ENCODE results near the gene MERTK. TPM values are rescaled to one million over a fixed set of nuclear protein-coding genes. Genes with fewer than 3 reads are reported as not detected.

MERTK gene
- total and polyA plus RNA-seq, 12 donors, result 23.3 to 152 (median 75.3) TPM

DNA sequence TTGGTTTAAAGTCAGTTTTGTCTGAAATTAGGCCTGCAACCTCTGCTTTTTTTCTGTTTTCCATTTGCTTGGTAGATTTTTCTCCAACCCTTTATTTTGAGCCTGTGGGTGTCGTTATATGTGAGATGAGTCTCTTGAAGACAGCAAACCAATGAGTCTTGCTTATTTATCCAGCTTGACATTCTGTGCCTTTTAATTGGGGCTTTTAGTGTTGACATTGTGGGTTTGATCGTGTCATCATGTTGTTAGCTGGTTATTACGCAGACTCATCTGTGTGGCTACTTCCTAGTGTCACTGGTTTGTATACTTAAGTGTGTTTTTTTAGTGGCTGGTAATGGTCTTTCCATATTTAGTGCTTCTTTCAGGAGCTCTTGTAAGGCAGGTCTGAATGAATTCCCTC lies 175.5 kb downstream of the MERTK start:
- DNase-seq, result no peak
- H3K36me3 ChIP-seq (replicated peaks in 1 of 2), result peaks cover 0 to 33% of the 10 kb centered on the region in 2 donors
- no peaks in the 10 kb centered on the region for H3K9me3 ChIP-seq (replicated peaks in 1 of 3)
- H3K4me1 ChIP-seq (replicated peaks in 1 of 2), result no peaks in the 10 kb centered on the region
- no peak overlapping the region for H3K27ac ChIP-seq
- no peak overlapping the region for H3K4me3 ChIP-seq
- TF ChIP-seq POLR2A (IDR thresholded peaks at IDR 0.05), result no peak
- TF ChIP-seq, protein P1, sequence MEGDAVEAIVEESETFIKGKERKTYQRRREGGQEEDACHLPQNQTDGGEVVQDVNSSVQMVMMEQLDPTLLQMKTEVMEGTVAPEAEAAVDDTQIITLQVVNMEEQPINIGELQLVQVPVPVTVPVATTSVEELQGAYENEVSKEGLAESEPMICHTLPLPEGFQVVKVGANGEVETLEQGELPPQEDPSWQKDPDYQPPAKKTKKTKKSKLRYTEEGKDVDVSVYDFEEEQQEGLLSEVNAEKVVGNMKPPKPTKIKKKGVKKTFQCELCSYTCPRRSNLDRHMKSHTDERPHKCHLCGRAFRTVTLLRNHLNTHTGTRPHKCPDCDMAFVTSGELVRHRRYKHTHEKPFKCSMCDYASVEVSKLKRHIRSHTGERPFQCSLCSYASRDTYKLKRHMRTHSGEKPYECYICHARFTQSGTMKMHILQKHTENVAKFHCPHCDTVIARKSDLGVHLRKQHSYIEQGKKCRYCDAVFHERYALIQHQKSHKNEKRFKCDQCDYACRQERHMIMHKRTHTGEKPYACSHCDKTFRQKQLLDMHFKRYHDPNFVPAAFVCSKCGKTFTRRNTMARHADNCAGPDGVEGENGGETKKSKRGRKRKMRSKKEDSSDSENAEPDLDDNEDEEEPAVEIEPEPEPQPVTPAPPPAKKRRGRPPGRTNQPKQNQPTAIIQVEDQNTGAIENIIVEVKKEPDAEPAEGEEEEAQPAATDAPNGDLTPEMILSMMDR (IDR thresholded peaks at IDR 0.05), result no peak
- WGBS, 4 donors, result 93 to 98% (median 97%) methylated on average over 3 of the region's 3 CpGs
- intact Hi-C loops (cut with DNase I), result no loop called here
- no peaks in the 10 kb centered on the region for H3K27me3 ChIP-seq

DNA sequence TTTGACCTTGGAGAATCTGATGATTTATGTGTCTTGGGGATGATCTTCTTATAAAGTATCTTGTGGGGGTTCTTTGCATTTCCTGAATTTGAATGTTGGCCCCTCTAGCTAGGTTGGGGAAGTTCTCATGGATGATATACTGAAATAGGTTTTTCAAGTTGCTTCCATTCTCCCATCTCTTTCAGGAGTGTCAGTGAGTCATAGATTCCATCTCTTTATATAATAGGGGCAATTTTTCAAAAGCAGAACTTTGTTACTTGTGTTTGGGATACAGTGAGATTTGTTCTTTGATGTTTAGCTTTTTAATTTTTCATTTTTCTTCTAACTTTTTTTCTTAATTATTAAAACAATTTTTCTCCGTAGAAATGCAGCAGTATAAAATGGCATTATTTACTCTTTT lies 176.1 kb downstream of the MERTK start:
- TF ChIP-seq, protein P1 (IDR thresholded peaks at IDR 0.05), result no peak
- TF ChIP-seq POLR2A (IDR thresholded peaks at IDR 0.05), result no peak
- Histone ChIP-seq H3K4me1 (replicated peaks in 1 of 2) (no peaks in the 10 kb centered on the region), H3K27me3 (no peaks in the 10 kb centered on the region), H3K36me3 (replicated peaks in 1 of 2) (peaks cover 0 to 36% of the 10 kb centered on the region in 2 donors), H3K27ac (peak overlapping the region in 1 of 5 donors; percentile 10), H3K4me3 (no peak overlapping the region), H3K9me3 (replicated peaks in 1 of 3) (no peaks in the 10 kb centered on the region)
- intact Hi-C loops (cut with DNase I), result no loop called here
- 72 to 87% (median 81%) methylated on average over 1 of the region's 1 CpG for WGBS, 4 donors
- DNase-seq, result no peak

DNA sequence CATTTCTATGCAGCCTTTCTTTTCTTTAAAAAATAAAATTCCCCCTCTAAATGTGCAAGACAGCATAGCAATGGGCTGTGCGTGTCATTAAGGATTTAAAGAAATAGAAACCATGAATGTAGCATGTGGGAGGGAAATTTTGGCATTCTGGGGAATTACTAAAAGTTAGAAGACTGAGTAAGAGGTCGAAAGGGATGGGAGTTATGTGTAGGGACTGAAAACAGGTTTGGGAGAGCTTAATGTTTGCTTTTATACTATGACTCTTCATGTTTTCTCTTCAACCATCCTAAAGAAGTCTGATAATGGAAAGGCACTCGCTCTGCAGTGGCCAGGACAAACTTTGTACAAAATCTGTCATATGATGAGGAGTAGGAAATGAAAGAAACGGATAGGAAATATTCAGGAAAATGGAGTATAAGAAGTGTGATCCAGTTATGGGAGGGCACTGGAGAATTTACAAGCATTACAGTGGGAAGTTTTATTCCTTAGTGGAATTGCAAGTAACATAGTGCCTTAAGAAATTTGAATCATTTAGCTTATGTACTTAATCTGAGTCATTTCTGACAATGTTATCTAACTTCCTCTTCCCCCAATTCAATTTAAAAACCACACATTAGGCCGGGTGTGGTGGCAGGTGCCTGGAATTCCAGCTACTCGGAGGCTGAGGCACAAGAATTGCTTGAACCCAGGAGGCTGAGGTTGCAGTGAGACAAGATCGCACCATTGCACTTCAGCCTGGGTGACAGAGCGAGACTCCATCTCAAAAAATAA lies 177.3 kb downstream of the MERTK start:
- Histone ChIP-seq H3K27ac (no peak overlapping the region), H3K4me3 (no peak overlapping the region), H3K4me1 (replicated peaks in 1 of 2) (no peaks in the 10 kb centered on the region), H3K9me3 (replicated peaks in 1 of 3) (no peaks in the 10 kb centered on the region), H3K27me3 (no peaks in the 10 kb centered on the region), H3K36me3 (replicated peaks in 1 of 2) (peaks cover 0 to 32% of the 10 kb centered on the region in 2 donors)
- intact Hi-C loops (cut with DNase I), result no loop called here
- WGBS, 4 donors, result 78 to 87% (median 81%) methylated on average over 8 of the region's 8 CpGs
- no peak for DNase-seq
- no peak for TF ChIP-seq POLR2A (IDR thresholded peaks at IDR 0.05)
- TF ChIP-seq, protein P1 (IDR thresholded peaks at IDR 0.05), result no peak

DNA sequence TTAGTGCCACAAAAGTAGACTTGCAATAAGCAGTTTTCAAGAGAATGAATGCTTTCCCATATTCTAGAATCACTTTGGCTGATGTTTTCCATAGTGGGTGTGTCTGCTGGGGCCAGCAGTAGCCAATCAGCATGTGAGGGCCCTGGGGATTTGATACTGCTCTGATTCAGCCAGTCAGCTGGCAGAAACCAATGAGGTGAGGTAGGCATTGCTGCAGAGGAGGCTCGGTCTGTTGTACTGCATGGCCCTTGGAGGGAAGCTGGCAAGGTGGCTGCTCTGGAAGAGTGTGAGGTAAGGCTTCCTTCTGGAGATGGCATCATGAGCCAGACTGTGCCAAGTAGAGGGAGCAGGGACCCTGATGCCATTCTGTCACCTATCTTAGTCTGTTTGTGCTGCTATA lies 179.4 kb downstream of the MERTK start:
- Histone ChIP-seq H3K27me3 (no peaks in the 10 kb centered on the region), H3K4me3 (no peak overlapping the region), H3K36me3 (replicated peaks in 1 of 2) (peaks cover 0 to 44% of the 10 kb centered on the region in 2 donors), H3K9me3 (replicated peaks in 1 of 3) (no peaks in the 10 kb centered on the region), H3K27ac (no peak overlapping the region), H3K4me1 (replicated peaks in 1 of 2) (no peaks in the 10 kb centered on the region)
- 78 to 100% (median 87%) methylated on average over 1 of the region's 1 CpG; no CpG with 5 or more reads in 1 of the 4 donors for WGBS, 4 donors
- TF ChIP-seq POLR2A (IDR thresholded peaks at IDR 0.05), result no peak
- TF ChIP-seq, protein P1 (IDR thresholded peaks at IDR 0.05), result no peak
- no peak for DNase-seq
- intact Hi-C loops (cut with DNase I), result no loop called here

Small RNAs within 50 kb of the gene (small RNA-seq; reads per million reads assigned to genes)
- 0 reads per million in 2 donors for gene RN7SL297P

Other genes with a start within 250 kb of the MERTK start
- 10 to 100 TPM; 22.6 to 63.9 (median 27.1) TPM for gene ANAPC1, start 14.4 kb upstream of the MERTK start, total RNA-seq
- 10 to 100 TPM in 1 of 3 donors, 1 to 10 TPM in 2; 5.4 to 16.1 (median 6.0) TPM for gene ANAPC1, start 14.4 kb upstream of the MERTK start, polyA plus RNA-seq
- 10 to 100 TPM; 21.5 to 37.5 (median 33.1) TPM for gene TMEM87B, start 156.7 kb downstream of the MERTK start, total RNA-seq
- 10 to 100 TPM in 2 of 3 donors, 1 to 10 TPM in 1; 8.9 to 28.3 (median 13.5) TPM for gene TMEM87B, start 156.7 kb downstream of the MERTK start, polyA plus RNA-seq
- gene FBLN7, start 239.8 kb downstream of the MERTK start, total RNA-seq, result 10 to 100 TPM in 2 of 9 donors, 1 to 10 TPM in 6, under 1 TPM in 1; 0.50 to 12.6 (median 9.3) TPM
- 1 to 10 TPM in 2 of 3 donors, under 1 TPM in 1; 0.95 to 2.2 (median 2.1) TPM for gene FBLN7, start 239.8 kb downstream of the MERTK start, polyA plus RNA-seq